Neural cell (in vitro differentiated cells): Measurements from ENCODE around the gene IFRD1. TPM values are rescaled to one million over a fixed set of nuclear protein-coding genes. Genes with fewer than 3 reads are reported as not detected.

ENCODE experiments used
- H2AFZ ChIP-seq: fragments of 200-600, 300-800 bp; sonication (generic), shearing (Covaris generic); 2 replicates; pipeline ENCODE4 v1.6.0; 2014; ENCODE audit warnings: low read depth, mild to moderate bottlenecking, antibody characterized with exemption, low read length, moderate library complexity
- H3F3A ChIP-seq: fragments of 200-600 bp; shearing (Covaris generic); 2 replicates; pipeline ENCODE4 v1.6.1; 2016; ENCODE audit warnings: mild to moderate bottlenecking, moderate library complexity, mixed read lengths, antibody characterized with exemption, low read length; ENCODE audit not compliant: insufficient read depth, poor library complexity, severe bottlenecking
- H3K27ac ChIP-seq: fragments of 200-600, 300-800 bp; sonication (generic), shearing (Covaris generic); 2 replicates; pipeline ENCODE4 v1.5.1; 2014; ENCODE audit warnings: mild to moderate bottlenecking, low read length, moderate library complexity
- H3K27me3 ChIP-seq: fragments of 300-800, 200-600 bp; sonication (generic), shearing (Covaris generic); 2 replicates; pipeline ENCODE4 v1.6.0; 2014; ENCODE audit warnings: mild to moderate bottlenecking, low read depth, low read length, moderate library complexity; ENCODE audit not compliant: insufficient read depth
- H3K36me3 ChIP-seq: fragments of 300-800, 200-600 bp; sonication (generic), shearing (Covaris generic); 2 replicates; pipeline ENCODE4 v1.5.1; 2014; ENCODE audit warnings: mild to moderate bottlenecking, antibody characterized with exemption, low read length, moderate library complexity; ENCODE audit not compliant: insufficient read depth
- H3K4me2 ChIP-seq: fragments of 300-800, 200-600 bp; sonication (generic), shearing (Covaris generic); 2 replicates; pipeline ENCODE4 v1.6.0; 2014; ENCODE audit warnings: mild to moderate bottlenecking, low read length
- H3K4me3 ChIP-seq: fragments of 300-800, 200-600 bp; sonication (generic), shearing (Covaris generic); 2 replicates; pipeline ENCODE4 v1.5.1; 2014; ENCODE audit warnings: mild to moderate bottlenecking, low read length, moderate library complexity
- H3K79me2 ChIP-seq: fragments of 200-600 bp; shearing (Covaris generic); replicated peaks from 2 replicates; pipeline ENCODE4 v1.6.0; 2014; ENCODE audit warnings: mild to moderate bottlenecking, low read length, moderate library complexity; ENCODE audit not compliant: insufficient read depth
- H3K9ac ChIP-seq: fragments of 300-800, 200-600 bp; sonication (generic), shearing (Covaris generic); 2 replicates; pipeline ENCODE4 v1.6.1; 2016; ENCODE audit warnings: mild to moderate bottlenecking, low read length, mixed read lengths
- H3K9me2 ChIP-seq: fragments of 200-600 bp; shearing (Covaris generic); 2 replicates; pipeline ENCODE4 v1.6.1; 2016; ENCODE audit warnings: mild to moderate bottlenecking, low read length, mixed read lengths; ENCODE audit not compliant: insufficient read depth
- H3K9me3 ChIP-seq: fragments of 200-600, 300-800 bp; sonication (generic), shearing (Covaris generic); 2 replicates; pipeline ENCODE4 v1.6.1; 2016; ENCODE audit warnings: mild to moderate bottlenecking, mixed run types, low read length, moderate library complexity, mixed read lengths
- H4K20me1 ChIP-seq: fragments of 200-600 bp; shearing (Covaris generic); 2 replicates; pipeline ENCODE4 v1.6.1; 2016; ENCODE audit warnings: mild to moderate bottlenecking, mixed run types; ENCODE audit not compliant: insufficient read depth
- CTCF ChIP-seq: fragments of 450-650 bp; IDR thresholded peaks from 2 replicates; pipeline ENCODE4 v1.5.1; 2014; ENCODE audit warnings: antibody characterized with exemption, mild to moderate bottlenecking, moderate library complexity; ENCODE audit not compliant: poor library complexity, severe bottlenecking
- EP300 ChIP-seq: fragments of 450-650 bp; conservative IDR thresholded peaks from 2 replicates; pipeline ENCODE4 v1.6.1; 2014; ENCODE audit warnings: antibody characterized with exemption, mild to moderate bottlenecking, moderate library complexity; ENCODE audit not compliant: poor library complexity, severe bottlenecking
- EZH2 ChIP-seq: fragments of 200-600, 300-800 bp; shearing (Covaris generic), sonication (generic); IDR thresholded peaks from 2 replicates; pipeline ENCODE4 v1.6.1; 2014; ENCODE audit warnings: antibody characterized with exemption, low read length, borderline replicate concordance, mild to moderate bottlenecking; ENCODE audit not compliant: insufficient read depth, poor library complexity, severe bottlenecking
- MXI1 ChIP-seq: fragments of 450-650 bp; conservative IDR thresholded peaks from 2 replicates; pipeline ENCODE4 v1.6.1; 2014; ENCODE audit warnings: antibody characterized with exemption, mild to moderate bottlenecking; ENCODE audit not compliant: poor library complexity, severe bottlenecking
- POLR2AphosphoS5 ChIP-seq: IDR thresholded peaks from 2 replicates; pipeline ENCODE4 v1.6.1; 2012
- RAD21 ChIP-seq: fragments of 450-650 bp; conservative IDR thresholded peaks from 2 replicates; pipeline ENCODE4 v1.6.1; 2014; ENCODE audit warnings: antibody characterized with exemption, mild to moderate bottlenecking, moderate library complexity
- REST ChIP-seq: IDR thresholded peaks from 2 replicates; pipeline ENCODE4 v1.6.1; 2012; ENCODE audit warnings: borderline replicate concordance
- SMC3 ChIP-seq: fragments of 450-650 bp; conservative IDR thresholded peaks from 2 replicates; pipeline ENCODE4 v1.6.1; 2014; ENCODE audit warnings: antibody characterized with exemption, mild to moderate bottlenecking, moderate library complexity; ENCODE audit not compliant: poor library complexity
- TAF1 ChIP-seq: IDR thresholded peaks from 2 replicates; pipeline ENCODE4 v1.6.1; 2012; ENCODE audit warnings: low read depth
- polyA plus RNA-seq: library from polyadenylated mRNA; depleted of rRNA; stranded (reverse); fragments of >200 nt; gene quantifications from 2 replicates; pipeline ENCODE4 v1.2.3, GENCODE V29; 2014

IFRD1 gene
- polyA plus RNA-seq, 1 donor from 2014 or later = 270 TPM

- Histone ChIP-seq H3K36me3 (no peaks in the 10 kb centered on the region), H3F3A (no peaks in the 10 kb centered on the region), H3K27me3 (no peaks in the 10 kb centered on the region), H3K9me2 (no peaks in the 10 kb centered on the region), H3K4me2 (no peak overlapping the region), H2AFZ (no peak overlapping the region), H3K4me3 (no peak overlapping the region), H3K9ac (no peak overlapping the region), H3K9me3 (no peaks in the 10 kb centered on the region), H4K20me1 (no peaks in the 10 kb centered on the region), H3K79me2 (no peaks in the 10 kb centered on the region), H3K27ac (no peak overlapping the region)
- TF ChIP-seq EP300 (no peak), RAD21 (no peak), EZH2 (no peak), SMC3 (no peak), MXI1 (no peak), TAF1 (no peak), POLR2AphosphoS5 (no peak), CTCF (no peak), REST (no peak)
Observed at GRCh38 chr7:112410092-112410491, 40.2 kb upstream of the IFRD1 start.

- Histone ChIP-seq H3K27me3 (no peaks in the 10 kb centered on the region), H2AFZ (no peak overlapping the region), H3K4me3 (no peak overlapping the region), H3F3A (no peaks in the 10 kb centered on the region), H3K36me3 (no peaks in the 10 kb centered on the region), H4K20me1 (no peaks in the 10 kb centered on the region), H3K27ac (no peak overlapping the region), H3K9me3 (no peaks in the 10 kb centered on the region), H3K9me2 (no peaks in the 10 kb centered on the region), H3K4me2 (no peak overlapping the region), H3K79me2 (no peaks in the 10 kb centered on the region), H3K9ac (no peak overlapping the region)
- TF ChIP-seq RAD21 = peak; percentile 81
- TF ChIP-seq TAF1 = no peak
- TF ChIP-seq SMC3 = peak; percentile 75
- TF ChIP-seq CTCF = peak; percentile 75
Observed at GRCh38 chr7:112411186-112411795, 39.0 kb upstream of the IFRD1 start.
